ENCODE results near the gene RUFY2. TPM values are rescaled to one million over a fixed set of nuclear protein-coding genes. Genes with fewer than 3 reads are reported as not detected.

The RUFY2 gene
- total RNA-seq, 3 donors from 2014 or later (not counting 1 experiment from before 2014, with no cell fraction given): 24.7 to 31.9 (median 31.4) TPM

DNA sequence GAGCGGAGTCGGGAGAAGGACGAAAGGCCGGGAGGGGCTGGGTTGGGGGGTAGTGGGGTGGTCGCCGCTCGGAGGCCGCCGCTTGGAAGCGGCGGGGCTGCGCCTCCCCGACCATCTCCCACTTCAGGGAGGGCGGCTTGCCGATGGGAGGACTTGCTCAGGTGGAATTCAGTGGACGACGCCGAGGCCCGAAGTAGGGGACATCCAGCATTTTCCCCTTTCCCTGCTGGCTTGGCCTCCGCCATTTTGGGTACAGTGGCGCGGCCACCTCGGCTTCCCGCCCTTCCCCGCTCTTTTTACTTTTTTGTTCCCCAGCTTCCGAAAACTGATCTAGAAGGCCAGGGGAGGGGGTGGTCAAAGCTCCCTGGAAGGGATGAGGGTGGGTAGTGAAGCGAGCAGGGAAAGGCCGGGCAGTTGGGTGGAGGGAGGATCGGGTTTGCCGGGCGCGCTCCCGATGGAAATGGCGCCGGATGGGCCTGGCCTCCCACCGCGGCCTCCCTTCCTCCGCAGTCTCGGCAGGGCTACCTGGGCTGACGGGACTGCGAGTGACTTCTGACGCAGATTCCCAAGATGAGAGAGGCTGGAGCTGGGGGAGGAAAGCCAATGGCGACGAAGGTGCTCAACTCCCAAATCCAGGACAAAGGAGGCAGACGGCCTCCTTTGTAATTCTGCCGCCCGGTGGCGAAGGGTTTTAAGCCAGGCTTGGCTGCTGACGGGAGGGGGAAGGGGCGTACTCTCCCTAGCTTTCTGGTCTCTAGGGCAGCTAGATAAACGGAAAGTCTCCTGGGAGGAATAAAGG is 74.6 kb downstream of the RUFY2 start, which contains the start of gene PBLD:
PBLD (minus strand) TSS at position 670 of the 799 bp plus-strand sequence. CDS start 26,084 bp downstream, outside the sequence.
- Histone ChIP-seq H3K36me3 (ENCODE audit: control insufficient read depth, insufficient read depth, low read length) (no peaks in the 10 kb centered on the region), H3K4me1 (ENCODE audit: control insufficient read depth, insufficient read depth, low read length) (peaks cover 11% of the 10 kb centered on the region), H3K27me3 (ENCODE audit: control insufficient read depth, insufficient read depth, low read length) (no peaks in the 10 kb centered on the region), H3K27ac (ENCODE audit: low read length) (peak within 1 kb of the TSS; percentile 95), H3K9me3 (ENCODE audit: control insufficient read depth, insufficient read depth, low read length) (no peaks in the 10 kb centered on the region), H3K4me3 (ENCODE audit: low read length) (peak within 1 kb of the TSS; percentile 97)
- H3K4me1 Mint-ChIP-seq: peaks cover 62 to 63% of the 10 kb centered on the region in 2 donors
- no peaks in the 10 kb centered on the region for H3K36me3 Mint-ChIP-seq
- H3K9me3 Mint-ChIP-seq: no peaks in the 10 kb centered on the region
- DNase-seq (peak; percentile 56 to 76), ATAC-seq (peak in 2 of 3 donors; percentile 4 to 8)
- peak within 1 kb of the TSS; percentile 98 for H3K4me3 Mint-ChIP-seq
- WGBS (ENCODE audit: insufficient coverage): under 1% methylated on average over 49 of the region's 51 CpGs
- H3K27me3 Mint-ChIP-seq (ENCODE audit: low read depth in 2 of 2): no peaks in the 10 kb centered on the region
- intact Hi-C loops (cut with micrococcal nuclease): loop anchor here (2.0 to 5.0 kb wide), 6 partner anchors 195 to 570 kb away; partner anchors contain the start of genes CCAR1, HERC4 and SLC25A16
- H3K27ac Mint-ChIP-seq: peak within 1 kb of the TSS; percentile 97 to 99
- TF ChIP-seq, protein P1, sequence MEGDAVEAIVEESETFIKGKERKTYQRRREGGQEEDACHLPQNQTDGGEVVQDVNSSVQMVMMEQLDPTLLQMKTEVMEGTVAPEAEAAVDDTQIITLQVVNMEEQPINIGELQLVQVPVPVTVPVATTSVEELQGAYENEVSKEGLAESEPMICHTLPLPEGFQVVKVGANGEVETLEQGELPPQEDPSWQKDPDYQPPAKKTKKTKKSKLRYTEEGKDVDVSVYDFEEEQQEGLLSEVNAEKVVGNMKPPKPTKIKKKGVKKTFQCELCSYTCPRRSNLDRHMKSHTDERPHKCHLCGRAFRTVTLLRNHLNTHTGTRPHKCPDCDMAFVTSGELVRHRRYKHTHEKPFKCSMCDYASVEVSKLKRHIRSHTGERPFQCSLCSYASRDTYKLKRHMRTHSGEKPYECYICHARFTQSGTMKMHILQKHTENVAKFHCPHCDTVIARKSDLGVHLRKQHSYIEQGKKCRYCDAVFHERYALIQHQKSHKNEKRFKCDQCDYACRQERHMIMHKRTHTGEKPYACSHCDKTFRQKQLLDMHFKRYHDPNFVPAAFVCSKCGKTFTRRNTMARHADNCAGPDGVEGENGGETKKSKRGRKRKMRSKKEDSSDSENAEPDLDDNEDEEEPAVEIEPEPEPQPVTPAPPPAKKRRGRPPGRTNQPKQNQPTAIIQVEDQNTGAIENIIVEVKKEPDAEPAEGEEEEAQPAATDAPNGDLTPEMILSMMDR (IDR thresholded peaks at IDR 0.05): peak; percentile 10

DNA sequence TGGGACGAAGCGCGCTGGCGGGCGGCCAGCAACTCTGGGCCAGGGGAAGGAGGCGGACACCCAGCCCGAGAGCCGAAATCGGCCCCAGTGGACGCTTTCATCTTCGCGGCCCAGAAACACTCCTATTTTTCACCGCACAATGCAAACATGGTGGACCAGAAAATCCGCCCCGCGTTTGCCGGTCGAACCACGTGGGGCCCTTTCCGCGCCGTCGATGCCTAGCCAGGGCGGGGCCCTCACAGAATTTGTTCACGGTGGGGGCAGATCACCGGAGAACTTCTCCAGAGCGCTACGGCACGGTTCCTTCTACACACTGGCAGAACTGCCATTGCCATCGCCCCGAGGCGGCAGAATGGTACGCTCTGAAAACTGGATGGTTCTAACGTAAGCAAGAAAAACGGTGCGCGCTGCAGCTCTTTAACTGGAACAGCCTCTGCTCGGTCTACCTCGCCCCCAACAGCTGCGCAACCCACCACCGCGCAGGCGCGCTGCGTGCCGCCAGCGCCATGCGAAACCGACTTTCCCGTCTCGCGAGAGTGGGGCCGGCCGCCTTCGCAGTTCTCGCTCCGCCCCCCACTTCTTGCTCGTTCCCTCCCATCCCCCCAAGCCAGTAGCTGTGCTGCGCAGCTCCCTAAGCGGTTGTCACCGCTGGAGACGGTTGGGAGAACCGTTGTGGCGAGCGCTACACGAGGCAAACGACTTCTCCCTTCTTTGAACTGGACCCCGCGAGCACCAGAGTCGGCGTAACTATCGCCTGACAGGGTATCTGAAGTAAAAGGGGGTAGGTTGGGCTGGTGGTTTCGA is 75.4 kb downstream of the RUFY2 start, which contains the start of gene HNRNPH3:
HNRNPH3 (plus strand) TSS at position 610 of the 804 bp plus-strand sequence. CDS start 5,158 bp downstream, outside the sequence.
- Histone ChIP-seq H3K4me1 (ENCODE audit: control insufficient read depth, insufficient read depth, low read length) (peaks cover 11% of the 10 kb centered on the region), H3K36me3 (ENCODE audit: control insufficient read depth, insufficient read depth, low read length) (no peaks in the 10 kb centered on the region), H3K4me3 (ENCODE audit: low read length) (peak within 1 kb of the TSS; percentile 97), H3K9me3 (ENCODE audit: control insufficient read depth, insufficient read depth, low read length) (no peaks in the 10 kb centered on the region), H3K27me3 (ENCODE audit: control insufficient read depth, insufficient read depth, low read length) (no peaks in the 10 kb centered on the region), H3K27ac (ENCODE audit: low read length) (peak within 1 kb of the TSS; percentile 95)
- intact Hi-C loops (cut with micrococcal nuclease): loop anchor here (2.0 to 5.0 kb wide), 7 partner anchors 75 to 569 kb away; partner anchors contain the start of genes CCAR1, HERC4, RUFY2 and SLC25A16
- Mint-ChIP-seq H3K27ac (peak within 1 kb of the TSS; percentile 97 to 99), H3K4me1 (peaks cover 54 to 55% of the 10 kb centered on the region in 2 donors), H3K27me3 (ENCODE audit: low read depth in 2 of 2) (no peaks in the 10 kb centered on the region), H3K4me3 (peak within 1 kb of the TSS; percentile 98), H3K9me3 (no peaks in the 10 kb centered on the region), H3K36me3 (no peaks in the 10 kb centered on the region)
- peak; percentile 97 to 100 for DNase-seq
- peak; percentile 83 to 94 (median 85) for ATAC-seq
- under 1% methylated on average over 73 of the region's 73 CpGs for WGBS (ENCODE audit: insufficient coverage)
- TF ChIP-seq, protein P1 (IDR thresholded peaks at IDR 0.05): no peak

DNA sequence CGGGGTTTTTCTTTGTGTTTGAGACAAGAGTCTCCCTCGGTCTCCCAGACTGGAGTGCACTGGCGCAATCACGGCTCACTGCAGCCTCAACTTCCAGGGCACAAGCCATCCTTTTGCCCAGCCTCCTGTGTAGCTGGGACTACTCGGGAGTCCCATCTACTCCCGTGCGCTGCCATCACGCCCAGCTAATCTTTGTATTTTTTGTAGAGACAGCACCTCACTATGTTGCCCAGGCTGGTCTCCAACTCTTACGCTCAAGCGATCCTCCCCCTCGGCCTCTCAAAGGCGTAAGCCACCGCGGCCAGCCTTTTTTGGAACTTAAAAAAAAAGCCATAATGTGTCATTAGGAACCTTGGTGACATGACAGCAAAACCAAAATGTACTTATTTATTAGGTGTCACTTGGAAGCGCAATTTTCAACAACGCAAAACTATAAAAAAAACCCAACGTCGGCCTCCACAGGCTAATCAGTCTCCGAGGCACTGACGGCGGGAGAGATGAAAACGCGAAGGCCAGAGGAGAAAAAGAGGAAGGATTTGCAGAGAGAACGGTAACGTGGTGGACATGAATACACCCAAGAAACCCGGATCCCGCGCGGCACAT is 76.1 kb downstream of the RUFY2 start:
- Histone ChIP-seq H3K4me3 (ENCODE audit: low read length) (peak overlapping the region; percentile 97), H3K27ac (ENCODE audit: low read length) (peak overlapping the region; percentile 95), H3K36me3 (ENCODE audit: control insufficient read depth, insufficient read depth, low read length) (no peaks in the 10 kb centered on the region), H3K27me3 (ENCODE audit: control insufficient read depth, insufficient read depth, low read length) (no peaks in the 10 kb centered on the region), H3K4me1 (ENCODE audit: control insufficient read depth, insufficient read depth, low read length) (peaks cover 11% of the 10 kb centered on the region), H3K9me3 (ENCODE audit: control insufficient read depth, insufficient read depth, low read length) (no peaks in the 10 kb centered on the region)
- Mint-ChIP-seq H3K4me1 (peaks cover 47 to 48% of the 10 kb centered on the region in 2 donors), H3K9me3 (no peaks in the 10 kb centered on the region), H3K27ac (peak overlapping the region; percentile 97 to 99), H3K36me3 (no peaks in the 10 kb centered on the region), H3K4me3 (peak overlapping the region; percentile 98), H3K27me3 (ENCODE audit: low read depth in 2 of 2) (no peaks in the 10 kb centered on the region)
- DNase-seq: peak in 1 of 2 donors; percentile 16
- no peak for ATAC-seq
- intact Hi-C loops (cut with micrococcal nuclease): loop anchor here (2.0 to 5.0 kb wide), 5 partner anchors 76 to 569 kb away; partner anchors contain the start of genes CCAR1, RUFY2 and SLC25A16
- TF ChIP-seq, protein P1 (IDR thresholded peaks at IDR 0.05): no peak
- 33% methylated on average over 29 of the region's 29 CpGs for WGBS (ENCODE audit: insufficient coverage)
